GM08714 (cell line): ENCODE data around the gene FHOD3.

Experiments used
- H3K4me3 ChIP-seq: fragments of 200-500 bp; sonication (Bioruptor generic); 2 replicates; pipeline ENCODE4 v1.5.1; 2014; ENCODE audit warnings: mild to moderate bottlenecking, low read length, inconsistent platforms
- ZNF274 ChIP-seq: IDR thresholded peaks from 2 replicates; pipeline ENCODE4 v1.6.1; 2012; ENCODE audit warnings: mild to moderate bottlenecking, low read depth, low read length

Gene FHOD3

GRCh38 chr18:36402765-36403396 is 105.4 kb downstream of the FHOD3 start:
- TF ChIP-seq ZNF274, result no peak
- H3K4me3 ChIP-seq, result no peak overlapping the region

- H3K4me3 ChIP-seq, result no peak overlapping the region
- TF ChIP-seq ZNF274, result no peak
These were observed 106.6 kb downstream of the FHOD3 start for GRCh38 chr18:36403896-36404820.

- no peak for TF ChIP-seq ZNF274
- H3K4me3 ChIP-seq, result no peak overlapping the region
These were observed 108.1 kb downstream of the FHOD3 start for GRCh38 chr18:36405611-36406010.

GRCh38 chr18:36406805-36407204 is 109.3 kb downstream of the FHOD3 start:
- H3K4me3 ChIP-seq, result no peak overlapping the region
- TF ChIP-seq ZNF274, result no peak

GRCh38 chr18:36408606-36409005 is 111.1 kb downstream of the FHOD3 start:
- no peak for TF ChIP-seq ZNF274
- no peak overlapping the region for H3K4me3 ChIP-seq

GRCh38 chr18:36409779-36410178 is 112.3 kb downstream of the FHOD3 start:
- no peak overlapping the region for H3K4me3 ChIP-seq
- TF ChIP-seq ZNF274, result no peak

GRCh38 chr18:36410346-36410745 is 112.8 kb downstream of the FHOD3 start:
- TF ChIP-seq ZNF274, result no peak
- no peak overlapping the region for H3K4me3 ChIP-seq

- H3K4me3 ChIP-seq, result no peak overlapping the region
- TF ChIP-seq ZNF274, result no peak
These were observed 114.2 kb downstream of the FHOD3 start for GRCh38 chr18:36411745-36412168.

- H3K4me3 ChIP-seq, result no peak overlapping the region
- no peak for TF ChIP-seq ZNF274
These were observed 115.3 kb downstream of the FHOD3 start for GRCh38 chr18:36412778-36413177.

GRCh38 chr18:36415171-36415570 is 117.7 kb downstream of the FHOD3 start:
- no peak for TF ChIP-seq ZNF274
- no peak overlapping the region for H3K4me3 ChIP-seq

- no peak overlapping the region for H3K4me3 ChIP-seq
- no peak for TF ChIP-seq ZNF274
These were observed 118.1 kb downstream of the FHOD3 start for GRCh38 chr18:36415625-36416024.

GRCh38 chr18:36419188-36419899 is 121.8 kb downstream of the FHOD3 start:
- H3K4me3 ChIP-seq, result no peak overlapping the region
- no peak for TF ChIP-seq ZNF274

- TF ChIP-seq ZNF274, result no peak
- no peak overlapping the region for H3K4me3 ChIP-seq
These were observed 122.5 kb downstream of the FHOD3 start for GRCh38 chr18:36419900-36420531.

- no peak for TF ChIP-seq ZNF274
- no peak overlapping the region for H3K4me3 ChIP-seq
These were observed 123.3 kb downstream of the FHOD3 start for GRCh38 chr18:36420826-36421225.
